Neural progenitor cell (in vitro differentiated cells): ENCODE measurements around the gene VANGL2. TPM values are rescaled to one million over a fixed set of nuclear protein-coding genes. Genes with fewer than 3 reads are reported as not detected.

Experiments
- DNase-seq: peaks from one replicate; pipeline ENCODE4 v3.0.0-alpha.2; 2016; ENCODE audit warnings: low spot score
- H2AFZ ChIP-seq: fragments of 200-600 bp; sonication (generic); replicated peaks from 2 replicates; pipeline ENCODE4 v1.6.1; 2016; ENCODE audit warnings: antibody characterized with exemption
- H3F3A ChIP-seq: fragments of 200-600 bp; sonication (generic); 2 replicates; pipeline ENCODE4 v1.6.1; 2016; ENCODE audit warnings: antibody characterized with exemption, low read depth
- H3K27ac ChIP-seq: fragments of 200-600 bp; sonication (generic); 2 replicates; pipeline ENCODE4 v1.5.1; 2016; ENCODE audit warnings: mild to moderate bottlenecking
- H3K27me3 ChIP-seq: fragments of 200-600 bp; sonication (generic); 2 replicates; pipeline ENCODE4 v1.6.1; 2016; ENCODE audit warnings: mild to moderate bottlenecking, moderate library complexity
- H3K36me3 ChIP-seq: fragments of 200-600 bp; sonication (generic); 2 replicates; pipeline ENCODE4 v1.5.1; 2016
- H3K4me1 ChIP-seq: fragments of 200-600 bp; sonication (generic); 2 replicates; pipeline ENCODE4 v1.6.1; 2016; ENCODE audit warnings: mixed run types
- H3K4me2 ChIP-seq: fragments of 200-600 bp; sonication (generic); 2 replicates; pipeline ENCODE4 v1.6.1; 2016
- H3K4me3 ChIP-seq: fragments of 200-600 bp; sonication (generic); 2 replicates; pipeline ENCODE4 v1.5.1; 2016
- H3K79me2 ChIP-seq: fragments of 200-600 bp; sonication (generic); 2 replicates; pipeline ENCODE4 v1.6.1; 2016; ENCODE audit warnings: low read depth
- H3K9ac ChIP-seq: fragments of 200-600 bp; sonication (generic); 2 replicates; pipeline ENCODE4 v1.6.1; 2016
- H3K9me3 ChIP-seq: fragments of 200-600 bp; sonication (generic); 2 replicates; pipeline ENCODE4 v1.5.1; 2016; ENCODE audit warnings: low read depth
- H4K20me1 ChIP-seq: fragments of 200-600 bp; sonication (generic); 2 replicates; pipeline ENCODE4 v1.6.1; 2016; ENCODE audit warnings: low read depth
- H3K27ac Mint-ChIP-seq: 3 replicates; pipeline ENCODE4 v1.8.0; 2021; ENCODE audit warnings: mixed read lengths
- H3K27me3 Mint-ChIP-seq: 2 replicates; pipeline ENCODE4 v1.8.0; 2022; ENCODE audit warnings: low read depth, mild to moderate bottlenecking, inconsistent platforms, moderate library complexity, mixed read lengths; ENCODE audit not compliant: insufficient read depth
- H3K36me3 Mint-ChIP-seq: 3 replicates; pipeline ENCODE4 v1.8.0; 2021; ENCODE audit warnings: mixed read lengths
- H3K4me1 Mint-ChIP-seq: 3 replicates; pipeline ENCODE4 v1.8.0; 2021; ENCODE audit warnings: mixed read lengths
- H3K4me3 Mint-ChIP-seq: 3 replicates; pipeline ENCODE4 v1.8.0; 2021; ENCODE audit warnings: mild to moderate bottlenecking, moderate library complexity, mixed read lengths
- H3K9me3 Mint-ChIP-seq: 3 replicates; pipeline ENCODE4 v1.8.0; 2020; ENCODE audit warnings: mixed read lengths
- EZH2 ChIP-seq: fragments of 200-600 bp; sonication (generic); IDR thresholded peaks from 2 replicates; pipeline ENCODE4 v1.6.1; 2017; ENCODE audit warnings: antibody characterized with exemption, mild to moderate bottlenecking, moderate library complexity
- EZH2phosphoT487 ChIP-seq: fragments of 200-600 bp; sonication (generic); IDR thresholded peaks from 2 replicates; pipeline ENCODE4 v1.6.1; 2017; ENCODE audit warnings: antibody characterized with exemption
- total RNA-seq: library from RNA; depleted of rRNA; stranded (reverse); fragments of >200 nt; gene quantifications from 2 replicates; pipeline ENCODE4 v1.2.3, GENCODE V29; 2015; ENCODE audit warnings: low replicate concordance
- TF ChIP-seq, protein P1 (sequence below): fragments of 200-600 bp; sonication (generic); IDR thresholded peaks from 2 replicates; pipeline ENCODE4 v1.5.1; 2017; ENCODE audit warnings: antibody characterized with exemption, mild to moderate bottlenecking

Gene VANGL2
- total RNA-seq, 1 donor from 2014 or later: 23.0 TPM

DNA sequence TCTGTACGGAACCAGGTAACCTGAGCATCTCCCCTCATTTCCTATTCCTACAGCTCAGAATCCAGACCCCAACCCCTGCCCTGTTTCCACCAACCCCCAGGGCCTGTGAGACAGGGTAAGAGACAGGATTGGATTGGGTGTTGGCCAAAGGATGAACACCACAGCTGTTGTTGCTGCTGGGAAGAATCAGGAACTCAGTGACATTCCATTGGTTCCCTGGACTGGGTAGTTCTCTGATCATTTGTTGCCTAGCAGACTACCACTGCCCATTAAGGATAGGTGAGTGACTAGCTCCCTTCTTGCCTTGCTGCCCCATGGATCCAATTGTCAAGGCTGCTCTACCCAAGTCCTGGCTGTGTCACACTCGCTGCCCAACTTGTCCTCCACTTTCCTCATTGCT is 47.1 kb upstream of the VANGL2 start:
- H3K27me3 ChIP-seq: no peaks in the 10 kb centered on the region
- H3K4me3 ChIP-seq: no peak overlapping the region
- no peak overlapping the region for H2AFZ ChIP-seq
- Mint-ChIP-seq H3K27me3 (no peaks in the 10 kb centered on the region), H3K36me3 (peaks cover 38% of the 10 kb centered on the region), H3K4me1 (no peaks in the 10 kb centered on the region), H3K27ac (no peak overlapping the region), H3K4me3 (no peak overlapping the region), H3K9me3 (no peaks in the 10 kb centered on the region)
- no peak overlapping the region for H3K27ac ChIP-seq
- TF ChIP-seq EZH2phosphoT487 (no peak), EZH2 (no peak)
- TF ChIP-seq, protein P1, sequence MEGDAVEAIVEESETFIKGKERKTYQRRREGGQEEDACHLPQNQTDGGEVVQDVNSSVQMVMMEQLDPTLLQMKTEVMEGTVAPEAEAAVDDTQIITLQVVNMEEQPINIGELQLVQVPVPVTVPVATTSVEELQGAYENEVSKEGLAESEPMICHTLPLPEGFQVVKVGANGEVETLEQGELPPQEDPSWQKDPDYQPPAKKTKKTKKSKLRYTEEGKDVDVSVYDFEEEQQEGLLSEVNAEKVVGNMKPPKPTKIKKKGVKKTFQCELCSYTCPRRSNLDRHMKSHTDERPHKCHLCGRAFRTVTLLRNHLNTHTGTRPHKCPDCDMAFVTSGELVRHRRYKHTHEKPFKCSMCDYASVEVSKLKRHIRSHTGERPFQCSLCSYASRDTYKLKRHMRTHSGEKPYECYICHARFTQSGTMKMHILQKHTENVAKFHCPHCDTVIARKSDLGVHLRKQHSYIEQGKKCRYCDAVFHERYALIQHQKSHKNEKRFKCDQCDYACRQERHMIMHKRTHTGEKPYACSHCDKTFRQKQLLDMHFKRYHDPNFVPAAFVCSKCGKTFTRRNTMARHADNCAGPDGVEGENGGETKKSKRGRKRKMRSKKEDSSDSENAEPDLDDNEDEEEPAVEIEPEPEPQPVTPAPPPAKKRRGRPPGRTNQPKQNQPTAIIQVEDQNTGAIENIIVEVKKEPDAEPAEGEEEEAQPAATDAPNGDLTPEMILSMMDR: no peak
- H3K79me2 ChIP-seq: no peaks in the 10 kb centered on the region
- H3K9ac ChIP-seq: no peak overlapping the region
- H3K4me2 ChIP-seq: no peak overlapping the region
- H4K20me1 ChIP-seq: peaks cover under 1% of the 10 kb centered on the region
- H3K9me3 ChIP-seq: no peaks in the 10 kb centered on the region
- DNase-seq: no peak
- H3K36me3 ChIP-seq: peaks cover 17% of the 10 kb centered on the region
- H3F3A ChIP-seq: peaks cover 6% of the 10 kb centered on the region
- no peaks in the 10 kb centered on the region for H3K4me1 ChIP-seq

DNA sequence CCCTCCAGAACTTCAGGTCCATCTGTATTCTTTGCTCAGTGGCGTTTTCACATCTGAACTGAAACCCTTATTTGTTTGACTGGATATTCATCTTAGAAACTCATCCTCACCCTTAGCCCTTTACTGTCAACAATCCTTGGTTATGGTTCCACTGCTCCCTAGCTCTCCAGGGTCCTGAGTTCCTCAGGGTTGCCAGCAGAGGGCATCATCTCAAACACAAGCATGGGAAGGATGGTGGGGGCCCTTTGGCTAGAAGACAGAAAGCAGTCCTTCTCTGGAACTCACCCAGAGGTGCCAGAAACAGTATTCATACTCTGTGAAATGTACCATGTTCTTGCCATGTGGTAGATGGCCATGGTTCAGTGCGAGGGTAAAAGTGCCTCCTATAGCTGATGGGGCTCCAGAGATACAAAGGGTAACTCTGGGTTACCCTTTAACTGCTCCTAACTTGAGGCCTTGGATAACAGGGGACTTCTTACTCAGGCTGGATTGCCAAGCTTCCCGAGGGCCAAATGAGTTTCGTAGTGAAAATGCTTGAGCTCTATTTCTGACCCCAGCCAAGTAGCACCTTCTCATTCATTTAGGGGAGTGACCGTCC is 45.9 kb upstream of the VANGL2 start:
- Histone ChIP-seq H3K9me3 (no peaks in the 10 kb centered on the region), H3K9ac (no peak overlapping the region), H3K4me2 (no peak overlapping the region), H3K79me2 (no peaks in the 10 kb centered on the region), H4K20me1 (no peaks in the 10 kb centered on the region), H3K4me3 (no peak overlapping the region), H3F3A (peaks cover 6% of the 10 kb centered on the region), H3K27me3 (no peaks in the 10 kb centered on the region), H3K27ac (no peak overlapping the region), H3K36me3 (peaks cover 17% of the 10 kb centered on the region), H2AFZ (no peak overlapping the region), H3K4me1 (no peaks in the 10 kb centered on the region)
- Mint-ChIP-seq H3K9me3 (no peaks in the 10 kb centered on the region), H3K27ac (no peak overlapping the region), H3K4me3 (no peak overlapping the region), H3K4me1 (no peaks in the 10 kb centered on the region), H3K36me3 (peaks cover 45% of the 10 kb centered on the region), H3K27me3 (no peaks in the 10 kb centered on the region)
- peak; percentile 76 for DNase-seq
- TF ChIP-seq, protein P1: peak; percentile 81
- TF ChIP-seq EZH2phosphoT487 (no peak), EZH2 (no peak)

DNA sequence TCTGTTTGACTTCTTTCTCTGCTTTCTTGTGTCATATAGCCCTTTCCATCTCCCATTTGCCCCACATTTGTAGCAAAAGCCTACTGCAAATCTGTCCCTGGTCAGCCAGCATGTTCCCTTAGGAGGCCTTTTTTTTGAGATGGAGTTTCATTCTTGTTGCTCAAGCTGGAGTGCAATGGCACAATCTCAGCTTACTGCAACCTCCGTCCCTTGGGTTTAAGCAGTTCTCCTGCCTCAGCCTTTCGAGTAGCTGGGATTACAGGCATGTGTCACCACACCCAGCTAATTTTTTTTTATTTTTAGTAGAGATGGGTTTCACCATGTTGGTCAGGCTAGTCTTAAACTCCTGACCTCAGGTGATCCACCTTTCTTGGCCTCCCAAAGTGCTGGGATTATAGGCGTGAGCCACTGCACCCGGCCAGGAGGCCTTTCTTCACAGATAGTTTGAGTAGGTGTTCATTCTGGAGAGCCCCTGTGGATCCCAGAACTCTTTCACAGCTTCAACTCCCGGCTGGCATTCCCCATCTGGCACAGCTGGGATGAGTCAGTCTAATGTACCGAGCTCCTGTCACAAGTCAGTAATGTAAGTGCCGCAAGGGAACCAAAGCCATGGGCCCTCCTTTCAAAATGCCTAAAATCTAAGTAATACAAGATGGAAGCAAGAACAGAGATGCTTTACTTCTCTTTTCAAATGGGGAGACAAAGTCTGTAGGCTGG is 42.9 kb upstream of the VANGL2 start:
- no peak overlapping the region for H3K4me3 ChIP-seq
- peaks cover 11% of the 10 kb centered on the region for H3K4me1 ChIP-seq
- no peak overlapping the region for H2AFZ ChIP-seq
- Mint-ChIP-seq H3K27ac (no peak overlapping the region), H3K9me3 (no peaks in the 10 kb centered on the region), H3K27me3 (peaks cover 4% of the 10 kb centered on the region), H3K4me3 (no peak overlapping the region), H3K4me1 (peaks cover 8% of the 10 kb centered on the region), H3K36me3 (peaks cover 38% of the 10 kb centered on the region)
- no peak overlapping the region for H3K9ac ChIP-seq
- no peaks in the 10 kb centered on the region for H3K27me3 ChIP-seq
- DNase-seq: no peak
- no peaks in the 10 kb centered on the region for H3K79me2 ChIP-seq
- H3K4me2 ChIP-seq: no peak overlapping the region
- H3K27ac ChIP-seq: no peak overlapping the region
- H3K9me3 ChIP-seq: no peaks in the 10 kb centered on the region
- TF ChIP-seq EZH2phosphoT487 (no peak), EZH2 (no peak)
- TF ChIP-seq, protein P1: no peak
- H3F3A ChIP-seq: peaks cover 13% of the 10 kb centered on the region
- H3K36me3 ChIP-seq: peaks cover 11% of the 10 kb centered on the region
- no peaks in the 10 kb centered on the region for H4K20me1 ChIP-seq
